ENCODE data around the gene MACROD1. TPM values are rescaled to one million over a fixed set of nuclear protein-coding genes. Genes with fewer than 3 reads are reported as not detected.

MACROD1 gene
- total and polyA plus RNA-seq, 10 of the 15 experiments (the other 5 are each of a cell fraction or from before 2014, with no cell fraction given): 1.2 to 22.7 (median 11.3) TPM; not detected in 1

DNA sequence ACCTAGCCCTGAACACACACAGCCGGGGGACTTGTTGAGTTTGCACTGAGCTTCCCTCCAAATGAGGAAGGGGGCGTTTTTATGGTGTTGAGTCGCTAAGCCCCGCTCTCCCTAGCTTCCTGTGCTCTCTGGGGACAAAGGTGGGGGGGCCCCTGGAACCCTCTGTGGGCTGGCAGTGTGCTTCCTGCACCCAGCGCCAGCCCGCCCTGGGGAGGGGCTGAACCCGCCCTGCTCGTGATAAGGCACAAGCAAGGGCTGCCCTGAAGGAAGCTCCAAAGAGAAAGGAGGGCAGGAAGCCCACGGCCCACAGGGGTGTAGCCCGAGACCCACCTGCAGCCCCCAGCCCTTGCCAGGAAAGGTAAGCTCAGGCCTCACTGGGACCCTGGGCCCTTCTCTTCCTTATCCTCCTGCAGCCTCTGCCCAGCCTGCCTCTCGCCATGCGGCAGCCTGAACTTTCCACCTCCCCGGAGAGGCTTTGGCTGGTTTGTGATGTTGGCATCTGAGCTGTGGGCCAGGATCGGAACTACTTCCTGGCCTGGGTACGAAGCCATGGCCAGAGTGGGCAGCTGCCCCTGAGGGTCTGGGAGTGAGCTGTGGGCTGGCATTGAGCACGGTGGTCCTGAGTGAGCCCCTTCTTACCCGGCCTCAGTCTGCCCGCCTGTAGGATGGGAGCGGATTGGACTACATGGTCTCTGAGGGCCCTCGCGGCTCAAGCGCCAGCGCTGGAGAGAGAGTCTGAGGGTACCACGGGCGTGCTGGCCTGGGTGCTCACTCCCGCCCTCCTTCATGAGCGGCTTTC, 40.7 kb upstream of the MACROD1 start, which contains the start of gene FERMT3 (continued):
- TF ChIP-seq E4F1 (IDR thresholded peaks at IDR 0.05; ENCODE audit: borderline replicate concordance, partially characterized antibody) (no peak), GATAD2B (conservative IDR thresholded peaks at IDR 0.05; ENCODE audit: low read depth) (0 out of 2 replicates have a peak, but pooled peaks have one; percentile 24), CREB1 (IDR thresholded peaks at IDR 0.05; ENCODE audit: low read depth) (0 out of 2 replicates have a peak, but pooled peaks have one; percentile 39), FOS (IDR thresholded peaks at IDR 0.05; ENCODE audit: borderline replicate concordance, extremely low read depth, insufficient read length) (no peak), POLR2AphosphoS5 (IDR thresholded peaks at IDR 0.05; ENCODE audit: low read length) (peak; percentile 49), RELB (IDR thresholded peaks at IDR 0.05; ENCODE audit: low read depth) (peak; percentile 34; the same call in 1 of the 2 replicates), PAX8 (IDR thresholded peaks at IDR 0.05) (no peak), MEF2A (IDR thresholded peaks at IDR 0.05; ENCODE audit: insufficient read depth, low read depth, low read length) (no peak), NR2C1 (IDR thresholded peaks at IDR 0.05) (no peak), BCL3 (IDR thresholded peaks at IDR 0.05; ENCODE audit: borderline replicate concordance, insufficient read depth, low read depth, low read length, poor library complexity, severe bottlenecking) (no peak), MTA3 (IDR thresholded peaks at IDR 0.05; ENCODE audit: borderline replicate concordance, low read length) (0 out of 2 replicates have a peak, but pooled peaks have one; percentile 68)
- TF ChIP-seq, protein P1, sequence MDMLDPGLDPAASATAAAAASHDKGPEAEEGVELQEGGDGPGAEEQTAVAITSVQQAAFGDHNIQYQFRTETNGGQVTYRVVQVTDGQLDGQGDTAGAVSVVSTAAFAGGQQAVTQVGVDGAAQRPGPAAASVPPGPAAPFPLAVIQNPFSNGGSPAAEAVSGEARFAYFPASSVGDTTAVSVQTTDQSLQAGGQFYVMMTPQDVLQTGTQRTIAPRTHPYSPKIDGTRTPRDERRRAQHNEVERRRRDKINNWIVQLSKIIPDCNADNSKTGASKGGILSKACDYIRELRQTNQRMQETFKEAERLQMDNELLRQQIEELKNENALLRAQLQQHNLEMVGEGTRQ (IDR thresholded peaks at IDR 0.05; ENCODE audit: borderline replicate concordance, low read depth, low read length): no peak
- TF ChIP-seq, protein P2, sequence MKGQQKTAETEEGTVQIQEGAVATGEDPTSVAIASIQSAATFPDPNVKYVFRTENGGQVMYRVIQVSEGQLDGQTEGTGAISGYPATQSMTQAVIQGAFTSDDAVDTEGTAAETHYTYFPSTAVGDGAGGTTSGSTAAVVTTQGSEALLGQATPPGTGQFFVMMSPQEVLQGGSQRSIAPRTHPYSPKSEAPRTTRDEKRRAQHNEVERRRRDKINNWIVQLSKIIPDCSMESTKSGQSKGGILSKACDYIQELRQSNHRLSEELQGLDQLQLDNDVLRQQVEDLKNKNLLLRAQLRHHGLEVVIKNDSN (IDR thresholded peaks at IDR 0.05; ENCODE audit: borderline replicate concordance, extremely low read length, insufficient read depth, low read depth, low read length): no peak
- TF ChIP-seq, protein P3, sequence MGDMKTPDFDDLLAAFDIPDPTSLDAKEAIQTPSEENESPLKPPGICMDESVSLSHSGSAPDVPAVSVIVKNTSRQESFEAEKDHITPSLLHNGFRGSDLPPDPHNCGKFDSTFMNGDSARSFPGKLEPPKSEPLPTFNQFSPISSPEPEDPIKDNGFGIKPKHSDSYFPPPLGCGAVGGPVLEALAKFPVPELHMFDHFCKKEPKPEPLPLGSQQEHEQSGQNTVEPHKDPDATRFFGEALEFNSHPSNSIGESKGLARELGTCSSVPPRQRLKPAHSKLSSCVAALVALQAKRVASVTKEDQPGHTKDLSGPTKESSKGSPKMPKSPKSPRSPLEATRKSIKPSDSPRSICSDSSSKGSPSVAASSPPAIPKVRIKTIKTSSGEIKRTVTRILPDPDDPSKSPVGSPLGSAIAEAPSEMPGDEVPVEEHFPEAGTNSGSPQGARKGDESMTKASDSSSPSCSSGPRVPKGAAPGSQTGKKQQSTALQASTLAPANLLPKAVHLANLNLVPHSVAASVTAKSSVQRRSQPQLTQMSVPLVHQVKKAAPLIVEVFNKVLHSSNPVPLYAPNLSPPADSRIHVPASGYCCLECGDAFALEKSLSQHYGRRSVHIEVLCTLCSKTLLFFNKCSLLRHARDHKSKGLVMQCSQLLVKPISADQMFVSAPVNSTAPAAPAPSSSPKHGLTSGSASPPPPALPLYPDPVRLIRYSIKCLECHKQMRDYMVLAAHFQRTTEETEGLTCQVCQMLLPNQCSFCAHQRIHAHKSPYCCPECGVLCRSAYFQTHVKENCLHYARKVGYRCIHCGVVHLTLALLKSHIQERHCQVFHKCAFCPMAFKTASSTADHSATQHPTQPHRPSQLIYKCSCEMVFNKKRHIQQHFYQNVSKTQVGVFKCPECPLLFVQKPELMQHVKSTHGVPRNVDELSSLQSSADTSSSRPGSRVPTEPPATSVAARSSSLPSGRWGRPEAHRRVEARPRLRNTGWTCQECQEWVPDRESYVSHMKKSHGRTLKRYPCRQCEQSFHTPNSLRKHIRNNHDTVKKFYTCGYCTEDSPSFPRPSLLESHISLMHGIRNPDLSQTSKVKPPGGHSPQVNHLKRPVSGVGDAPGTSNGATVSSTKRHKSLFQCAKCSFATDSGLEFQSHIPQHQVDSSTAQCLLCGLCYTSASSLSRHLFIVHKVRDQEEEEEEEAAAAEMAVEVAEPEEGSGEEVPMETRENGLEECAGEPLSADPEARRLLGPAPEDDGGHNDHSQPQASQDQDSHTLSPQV (IDR thresholded peaks at IDR 0.05): no peak
- TF ChIP-seq, protein P4, sequence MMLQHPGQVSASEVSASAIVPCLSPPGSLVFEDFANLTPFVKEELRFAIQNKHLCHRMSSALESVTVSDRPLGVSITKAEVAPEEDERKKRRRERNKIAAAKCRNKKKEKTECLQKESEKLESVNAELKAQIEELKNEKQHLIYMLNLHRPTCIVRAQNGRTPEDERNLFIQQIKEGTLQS (IDR thresholded peaks at IDR 0.05; ENCODE audit: borderline replicate concordance, extremely low read depth, low read depth, low read length): no peak

Data from GM12878 (cell line).